ENCODE measurements around the gene NR2E1. TPM values are rescaled to one million over a fixed set of nuclear protein-coding genes. Genes with fewer than 3 reads are reported as not detected.

The NR2E1 gene
- total RNA-seq, 6 donors from 2014 or later = not detected

DNA sequence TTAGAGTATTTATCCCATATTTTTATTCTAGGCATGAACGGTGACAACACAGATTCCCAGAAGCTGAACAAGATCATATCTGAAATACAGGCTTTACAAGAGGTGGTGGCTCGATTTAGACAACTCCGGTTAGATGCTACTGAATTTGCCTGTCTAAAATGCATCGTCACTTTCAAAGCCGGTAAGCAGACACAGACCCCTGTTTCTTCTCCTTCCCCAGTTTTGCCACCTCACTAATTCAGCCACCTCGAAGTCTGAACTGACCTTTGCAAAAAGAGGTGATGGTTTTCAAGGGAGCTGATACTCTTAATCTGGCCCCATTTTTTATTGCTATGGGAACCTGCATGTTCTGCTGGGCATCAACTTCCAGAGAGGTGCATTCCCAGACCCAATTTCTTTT, 15.0 kb downstream of the NR2E1 start:
- no peak for DNase-seq
- Histone ChIP-seq H3K4me1 (peaks cover 1 to 10% (median 9%) of the 10 kb centered on the region in 4 donors), H3K4me3 (no peak overlapping the region), H3K27me3 (peaks cover 0 to 15% (median 6%) of the 10 kb centered on the region in 4 donors), H3K27ac (no peak overlapping the region), H3K36me3 (no peaks in the 10 kb centered on the region), H3K9me3 (no peaks in the 10 kb centered on the region)
- TF ChIP-seq CTCF (IDR thresholded peaks at IDR 0.05) (no peak), POLR2AphosphoS5 (IDR thresholded peaks at IDR 0.05) (no peak), EP300 (IDR thresholded peaks at IDR 0.05) (no peak), POLR2A (IDR thresholded peaks at IDR 0.05) (no peak)
- ATAC-seq (ENCODE audit: low FRiP score in 2 of 2) = no peak
- WGBS, 2 donors = 61 to 63% methylated on average over 6 of the region's 6 CpGs

- no peak overlapping the region for H3K4me3 ChIP-seq
- DNase-seq (no peak), ATAC-seq (ENCODE audit: low FRiP score in 2 of 2) (no peak)
- no peaks in the 10 kb centered on the region for H3K27me3 ChIP-seq
- no peaks in the 10 kb centered on the region for H3K36me3 ChIP-seq
- H3K27ac ChIP-seq = no peak overlapping the region
- H3K4me1 ChIP-seq = no peaks in the 10 kb centered on the region
- WGBS, 2 donors = 45 to 94% methylated on average over 2 of the region's 2 CpGs
- no peaks in the 10 kb centered on the region for H3K9me3 ChIP-seq
- TF ChIP-seq POLR2AphosphoS5 (IDR thresholded peaks at IDR 0.05) (no peak), CTCF (IDR thresholded peaks at IDR 0.05) (no peak), EP300 (IDR thresholded peaks at IDR 0.05) (no peak), POLR2A (IDR thresholded peaks at IDR 0.05) (no peak)
Observed at GRCh38 chr6:108186226-108186625, 20.4 kb downstream of the NR2E1 start.

DNA sequence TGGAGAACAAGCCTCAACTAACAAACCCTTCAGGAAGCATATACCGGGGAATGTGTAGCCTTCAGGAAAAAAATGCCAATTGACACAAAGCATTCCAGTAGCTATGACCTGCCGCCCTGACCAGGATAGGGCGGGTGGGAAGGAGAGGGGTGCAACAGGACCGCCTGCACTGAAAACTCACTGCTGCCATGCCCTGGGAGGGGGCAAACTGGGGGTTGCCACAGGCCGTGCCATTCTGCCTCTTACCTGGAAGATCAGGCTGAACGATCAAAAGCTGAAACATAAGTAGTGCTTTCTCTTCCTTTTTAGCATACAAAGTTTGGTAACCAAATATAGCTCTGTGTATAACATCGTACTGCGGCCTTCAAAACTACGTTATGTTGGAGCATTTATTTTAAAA, 21.7 kb downstream of the NR2E1 start:
- H3K4me3 ChIP-seq = no peak overlapping the region
- H3K27ac ChIP-seq = no peak overlapping the region
- no peaks in the 10 kb centered on the region for H3K9me3 ChIP-seq
- ATAC-seq (ENCODE audit: low FRiP score in 2 of 2) (no peak), DNase-seq (no peak)
- H3K4me1 ChIP-seq = no peaks in the 10 kb centered on the region
- no peaks in the 10 kb centered on the region for H3K36me3 ChIP-seq
- 86 to 88% methylated on average over 9 of the region's 9 CpGs for WGBS, 2 donors
- no peaks in the 10 kb centered on the region for H3K27me3 ChIP-seq
- TF ChIP-seq EP300 (IDR thresholded peaks at IDR 0.05) (no peak), POLR2AphosphoS5 (IDR thresholded peaks at IDR 0.05) (no peak), POLR2A (IDR thresholded peaks at IDR 0.05) (no peak), CTCF (IDR thresholded peaks at IDR 0.05) (no peak)

DNA sequence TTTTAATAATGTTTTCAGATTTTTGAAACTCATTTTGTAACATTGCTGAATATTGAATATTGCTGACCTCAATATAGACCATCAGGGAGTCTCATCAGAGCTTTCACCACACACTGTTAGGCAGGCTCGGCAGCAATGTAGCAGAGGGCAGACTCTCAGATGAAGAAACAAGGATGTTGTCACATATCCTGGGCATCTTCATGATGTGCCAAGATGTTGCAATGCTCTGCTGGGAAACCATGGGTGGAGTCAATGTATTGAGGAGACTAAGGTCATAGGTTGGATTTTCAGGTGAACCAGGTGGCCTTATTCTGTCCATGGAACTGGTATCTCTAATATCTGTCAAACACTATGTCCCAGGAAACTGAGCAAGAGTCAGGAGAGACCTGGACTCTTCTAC, 27.3 kb downstream of the NR2E1 start:
- Histone ChIP-seq H3K4me1 (no peaks in the 10 kb centered on the region), H3K27ac (no peak overlapping the region), H3K9me3 (no peaks in the 10 kb centered on the region), H3K27me3 (no peaks in the 10 kb centered on the region), H3K4me3 (no peak overlapping the region), H3K36me3 (no peaks in the 10 kb centered on the region)
- WGBS, 2 donors = 69 to 87% methylated on average over 1 of the region's 1 CpG
- TF ChIP-seq CTCF (IDR thresholded peaks at IDR 0.05) (no peak), POLR2A (IDR thresholded peaks at IDR 0.05) (no peak), POLR2AphosphoS5 (IDR thresholded peaks at IDR 0.05) (no peak), EP300 (IDR thresholded peaks at IDR 0.05) (no peak)
- no peak for ATAC-seq (ENCODE audit: low FRiP score in 2 of 2)
- no peak for DNase-seq

- TF ChIP-seq POLR2A (IDR thresholded peaks at IDR 0.05) (no peak), POLR2AphosphoS5 (IDR thresholded peaks at IDR 0.05) (no peak), CTCF (IDR thresholded peaks at IDR 0.05) (no peak)
- no peaks in the 10 kb centered on the region for H3K4me1 ChIP-seq
- WGBS, 2 donors = 73 to 91% methylated on average over 1 of the region's 1 CpG
- H3K27me3 ChIP-seq = no peaks in the 10 kb centered on the region
- no peak overlapping the region for H3K27ac ChIP-seq
- H3K9me3 ChIP-seq = no peaks in the 10 kb centered on the region
- no peak overlapping the region for H3K4me3 ChIP-seq
- no peak for ATAC-seq (ENCODE audit: low FRiP score in 2 of 2)
- DNase-seq = no peak
- no peaks in the 10 kb centered on the region for H3K36me3 ChIP-seq
Observed at GRCh38 chr6:108193835-108194234, 28.0 kb downstream of the NR2E1 start.

All from upper lobe of left lung (tissue), 6 donors.